Neural cell (in vitro differentiated cells): ENCODE results near the gene TTC13. TPM values are rescaled to one million over a fixed set of nuclear protein-coding genes. Genes with fewer than 3 reads are reported as not detected.

Experiments used
- H2AFZ ChIP-seq: fragments of 200-600, 300-800 bp; sonication (generic), shearing (Covaris generic); 2 replicates; pipeline ENCODE4 v1.6.0; 2014; ENCODE audit warnings: low read depth, mild to moderate bottlenecking, antibody characterized with exemption, low read length, moderate library complexity
- H3F3A ChIP-seq: fragments of 200-600 bp; shearing (Covaris generic); 2 replicates; pipeline ENCODE4 v1.6.1; 2016; ENCODE audit warnings: mild to moderate bottlenecking, moderate library complexity, mixed read lengths, antibody characterized with exemption, low read length; ENCODE audit not compliant: insufficient read depth, poor library complexity, severe bottlenecking
- H3K27ac ChIP-seq: fragments of 200-600, 300-800 bp; sonication (generic), shearing (Covaris generic); 2 replicates; pipeline ENCODE4 v1.5.1; 2014; ENCODE audit warnings: mild to moderate bottlenecking, low read length, moderate library complexity
- H3K27me3 ChIP-seq: fragments of 300-800, 200-600 bp; sonication (generic), shearing (Covaris generic); 2 replicates; pipeline ENCODE4 v1.6.0; 2014; ENCODE audit warnings: mild to moderate bottlenecking, low read depth, low read length, moderate library complexity; ENCODE audit not compliant: insufficient read depth
- H3K36me3 ChIP-seq: fragments of 300-800, 200-600 bp; sonication (generic), shearing (Covaris generic); 2 replicates; pipeline ENCODE4 v1.5.1; 2014; ENCODE audit warnings: mild to moderate bottlenecking, antibody characterized with exemption, low read length, moderate library complexity; ENCODE audit not compliant: insufficient read depth
- H3K4me2 ChIP-seq: fragments of 300-800, 200-600 bp; sonication (generic), shearing (Covaris generic); 2 replicates; pipeline ENCODE4 v1.6.0; 2014; ENCODE audit warnings: mild to moderate bottlenecking, low read length
- H3K4me3 ChIP-seq: fragments of 300-800, 200-600 bp; sonication (generic), shearing (Covaris generic); 2 replicates; pipeline ENCODE4 v1.5.1; 2014; ENCODE audit warnings: mild to moderate bottlenecking, low read length, moderate library complexity
- H3K79me2 ChIP-seq: fragments of 200-600 bp; shearing (Covaris generic); replicated peaks from 2 replicates; pipeline ENCODE4 v1.6.0; 2014; ENCODE audit warnings: mild to moderate bottlenecking, low read length, moderate library complexity; ENCODE audit not compliant: insufficient read depth
- H3K9ac ChIP-seq: fragments of 300-800, 200-600 bp; sonication (generic), shearing (Covaris generic); 2 replicates; pipeline ENCODE4 v1.6.1; 2016; ENCODE audit warnings: mild to moderate bottlenecking, low read length, mixed read lengths
- H3K9me2 ChIP-seq: fragments of 200-600 bp; shearing (Covaris generic); 2 replicates; pipeline ENCODE4 v1.6.1; 2016; ENCODE audit warnings: mild to moderate bottlenecking, low read length, mixed read lengths; ENCODE audit not compliant: insufficient read depth
- H3K9me3 ChIP-seq: fragments of 200-600, 300-800 bp; sonication (generic), shearing (Covaris generic); 2 replicates; pipeline ENCODE4 v1.6.1; 2016; ENCODE audit warnings: mild to moderate bottlenecking, mixed run types, low read length, moderate library complexity, mixed read lengths
- H4K20me1 ChIP-seq: fragments of 200-600 bp; shearing (Covaris generic); 2 replicates; pipeline ENCODE4 v1.6.1; 2016; ENCODE audit warnings: mild to moderate bottlenecking, mixed run types; ENCODE audit not compliant: insufficient read depth
- EP300 ChIP-seq: fragments of 450-650 bp; conservative IDR thresholded peaks from 2 replicates; pipeline ENCODE4 v1.6.1; 2014; ENCODE audit warnings: antibody characterized with exemption, mild to moderate bottlenecking, moderate library complexity; ENCODE audit not compliant: poor library complexity, severe bottlenecking
- EZH2 ChIP-seq: fragments of 200-600, 300-800 bp; shearing (Covaris generic), sonication (generic); IDR thresholded peaks from 2 replicates; pipeline ENCODE4 v1.6.1; 2014; ENCODE audit warnings: antibody characterized with exemption, low read length, borderline replicate concordance, mild to moderate bottlenecking; ENCODE audit not compliant: insufficient read depth, poor library complexity, severe bottlenecking
- MXI1 ChIP-seq: fragments of 450-650 bp; conservative IDR thresholded peaks from 2 replicates; pipeline ENCODE4 v1.6.1; 2014; ENCODE audit warnings: antibody characterized with exemption, mild to moderate bottlenecking; ENCODE audit not compliant: poor library complexity, severe bottlenecking
- POLR2AphosphoS5 ChIP-seq: IDR thresholded peaks from 2 replicates; pipeline ENCODE4 v1.6.1; 2012
- RAD21 ChIP-seq: fragments of 450-650 bp; conservative IDR thresholded peaks from 2 replicates; pipeline ENCODE4 v1.6.1; 2014; ENCODE audit warnings: antibody characterized with exemption, mild to moderate bottlenecking, moderate library complexity
- SMC3 ChIP-seq: fragments of 450-650 bp; conservative IDR thresholded peaks from 2 replicates; pipeline ENCODE4 v1.6.1; 2014; ENCODE audit warnings: antibody characterized with exemption, mild to moderate bottlenecking, moderate library complexity; ENCODE audit not compliant: poor library complexity
- TAF1 ChIP-seq: IDR thresholded peaks from 2 replicates; pipeline ENCODE4 v1.6.1; 2012; ENCODE audit warnings: low read depth
- polyA plus RNA-seq: library from polyadenylated mRNA; depleted of rRNA; stranded (reverse); fragments of >200 nt; gene quantifications from 2 replicates; pipeline ENCODE4 v1.2.3, GENCODE V29; 2014
- TF ChIP-seq, protein P1 (sequence below): IDR thresholded peaks from 2 replicates; pipeline ENCODE4 v1.6.1; 2012; ENCODE audit warnings: borderline replicate concordance
- TF ChIP-seq, protein P2 (sequence below): fragments of 450-650 bp; IDR thresholded peaks from 2 replicates; pipeline ENCODE4 v1.5.1; 2014; ENCODE audit warnings: antibody characterized with exemption, mild to moderate bottlenecking, moderate library complexity; ENCODE audit not compliant: poor library complexity, severe bottlenecking

The TTC13 gene
- polyA plus RNA-seq, 1 donor from 2014 or later, result 33.8 TPM

DNA sequence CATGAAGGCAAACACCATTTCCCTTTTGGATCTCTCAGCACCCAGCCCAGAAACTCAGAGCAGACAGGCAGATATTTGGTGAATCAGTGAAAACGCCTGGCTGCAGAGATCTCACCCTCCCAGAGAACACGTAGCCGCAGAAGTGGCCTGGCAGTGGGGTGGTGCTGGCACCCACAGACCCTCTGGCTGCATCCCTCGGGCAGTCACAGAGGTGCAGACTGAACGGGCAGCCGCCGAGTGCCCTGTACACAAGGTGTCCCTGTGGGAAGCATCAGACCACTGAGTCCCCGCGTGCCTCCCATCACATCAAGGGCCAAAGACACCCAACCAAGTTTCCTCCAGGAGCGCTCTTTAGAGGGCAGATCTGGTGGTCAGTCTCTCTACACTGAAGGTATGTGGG is 49.3 kb upstream of the TTC13 start:
- Histone ChIP-seq H3F3A (no peaks in the 10 kb centered on the region), H3K9me3 (no peaks in the 10 kb centered on the region), H3K4me3 (no peak overlapping the region), H3K4me2 (no peak overlapping the region), H3K27ac (no peak overlapping the region), H3K9ac (no peak overlapping the region), H3K79me2 (no peaks in the 10 kb centered on the region), H4K20me1 (no peaks in the 10 kb centered on the region), H2AFZ (no peak overlapping the region), H3K36me3 (no peaks in the 10 kb centered on the region), H3K9me2 (no peaks in the 10 kb centered on the region), H3K27me3 (no peaks in the 10 kb centered on the region)
- no peak for TF ChIP-seq MXI1
- TF ChIP-seq, protein P1, sequence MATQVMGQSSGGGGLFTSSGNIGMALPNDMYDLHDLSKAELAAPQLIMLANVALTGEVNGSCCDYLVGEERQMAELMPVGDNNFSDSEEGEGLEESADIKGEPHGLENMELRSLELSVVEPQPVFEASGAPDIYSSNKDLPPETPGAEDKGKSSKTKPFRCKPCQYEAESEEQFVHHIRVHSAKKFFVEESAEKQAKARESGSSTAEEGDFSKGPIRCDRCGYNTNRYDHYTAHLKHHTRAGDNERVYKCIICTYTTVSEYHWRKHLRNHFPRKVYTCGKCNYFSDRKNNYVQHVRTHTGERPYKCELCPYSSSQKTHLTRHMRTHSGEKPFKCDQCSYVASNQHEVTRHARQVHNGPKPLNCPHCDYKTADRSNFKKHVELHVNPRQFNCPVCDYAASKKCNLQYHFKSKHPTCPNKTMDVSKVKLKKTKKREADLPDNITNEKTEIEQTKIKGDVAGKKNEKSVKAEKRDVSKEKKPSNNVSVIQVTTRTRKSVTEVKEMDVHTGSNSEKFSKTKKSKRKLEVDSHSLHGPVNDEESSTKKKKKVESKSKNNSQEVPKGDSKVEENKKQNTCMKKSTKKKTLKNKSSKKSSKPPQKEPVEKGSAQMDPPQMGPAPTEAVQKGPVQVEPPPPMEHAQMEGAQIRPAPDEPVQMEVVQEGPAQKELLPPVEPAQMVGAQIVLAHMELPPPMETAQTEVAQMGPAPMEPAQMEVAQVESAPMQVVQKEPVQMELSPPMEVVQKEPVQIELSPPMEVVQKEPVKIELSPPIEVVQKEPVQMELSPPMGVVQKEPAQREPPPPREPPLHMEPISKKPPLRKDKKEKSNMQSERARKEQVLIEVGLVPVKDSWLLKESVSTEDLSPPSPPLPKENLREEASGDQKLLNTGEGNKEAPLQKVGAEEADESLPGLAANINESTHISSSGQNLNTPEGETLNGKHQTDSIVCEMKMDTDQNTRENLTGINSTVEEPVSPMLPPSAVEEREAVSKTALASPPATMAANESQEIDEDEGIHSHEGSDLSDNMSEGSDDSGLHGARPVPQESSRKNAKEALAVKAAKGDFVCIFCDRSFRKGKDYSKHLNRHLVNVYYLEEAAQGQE, result no peak
- no peak for TF ChIP-seq RAD21
- no peak for TF ChIP-seq SMC3
- TF ChIP-seq TAF1, result no peak
- TF ChIP-seq POLR2AphosphoS5, result no peak
- no peak for TF ChIP-seq EP300
- TF ChIP-seq, protein P2, sequence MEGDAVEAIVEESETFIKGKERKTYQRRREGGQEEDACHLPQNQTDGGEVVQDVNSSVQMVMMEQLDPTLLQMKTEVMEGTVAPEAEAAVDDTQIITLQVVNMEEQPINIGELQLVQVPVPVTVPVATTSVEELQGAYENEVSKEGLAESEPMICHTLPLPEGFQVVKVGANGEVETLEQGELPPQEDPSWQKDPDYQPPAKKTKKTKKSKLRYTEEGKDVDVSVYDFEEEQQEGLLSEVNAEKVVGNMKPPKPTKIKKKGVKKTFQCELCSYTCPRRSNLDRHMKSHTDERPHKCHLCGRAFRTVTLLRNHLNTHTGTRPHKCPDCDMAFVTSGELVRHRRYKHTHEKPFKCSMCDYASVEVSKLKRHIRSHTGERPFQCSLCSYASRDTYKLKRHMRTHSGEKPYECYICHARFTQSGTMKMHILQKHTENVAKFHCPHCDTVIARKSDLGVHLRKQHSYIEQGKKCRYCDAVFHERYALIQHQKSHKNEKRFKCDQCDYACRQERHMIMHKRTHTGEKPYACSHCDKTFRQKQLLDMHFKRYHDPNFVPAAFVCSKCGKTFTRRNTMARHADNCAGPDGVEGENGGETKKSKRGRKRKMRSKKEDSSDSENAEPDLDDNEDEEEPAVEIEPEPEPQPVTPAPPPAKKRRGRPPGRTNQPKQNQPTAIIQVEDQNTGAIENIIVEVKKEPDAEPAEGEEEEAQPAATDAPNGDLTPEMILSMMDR, result no peak
- no peak for TF ChIP-seq EZH2

DNA sequence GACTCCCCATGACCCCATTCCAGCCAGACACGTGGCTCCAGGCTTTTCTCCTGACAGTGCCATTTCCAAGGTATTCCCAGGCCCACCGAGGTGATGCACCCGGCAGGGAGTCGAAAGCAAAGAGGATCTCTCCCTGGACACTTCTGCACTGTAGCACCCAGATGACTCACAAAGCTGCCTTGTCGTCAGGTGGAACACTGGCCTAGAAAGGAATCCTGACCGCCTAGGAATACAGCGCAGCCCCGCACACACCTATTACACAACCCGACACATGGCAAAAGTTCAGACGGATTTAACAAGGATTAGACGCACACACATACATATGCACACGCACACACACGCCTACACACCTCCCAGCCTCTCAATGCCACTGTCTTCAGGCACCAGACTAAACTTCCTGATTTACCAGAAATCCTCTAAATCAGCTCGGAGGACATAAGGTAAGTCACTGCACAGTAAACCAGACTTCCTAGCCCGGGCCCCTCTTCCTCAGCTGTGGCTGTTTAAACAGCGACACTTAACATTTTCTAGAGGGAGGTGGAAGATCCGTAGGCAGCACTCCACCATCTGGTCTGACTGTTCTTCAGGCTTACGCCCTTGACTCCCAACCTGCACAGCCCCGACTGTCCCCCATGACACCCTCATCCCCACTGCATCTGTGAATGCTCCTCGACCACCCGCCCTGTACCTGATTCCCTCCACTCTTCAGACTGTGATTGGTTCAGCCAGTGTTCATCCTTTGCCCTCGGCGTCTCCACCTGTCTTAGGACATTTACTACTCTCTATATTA is 48.7 kb upstream of the TTC13 start:
- H4K20me1 ChIP-seq, result no peaks in the 10 kb centered on the region
- H3K9me2 ChIP-seq, result no peaks in the 10 kb centered on the region
- no peak overlapping the region for H3K4me3 ChIP-seq
- H3K27ac ChIP-seq, result no peak overlapping the region
- no peaks in the 10 kb centered on the region for H3F3A ChIP-seq
- no peak overlapping the region for H2AFZ ChIP-seq
- H3K9me3 ChIP-seq, result no peaks in the 10 kb centered on the region
- TF ChIP-seq MXI1, result no peak
- no peak for TF ChIP-seq EZH2
- no peak for TF ChIP-seq RAD21
- no peak for TF ChIP-seq POLR2AphosphoS5
- TF ChIP-seq SMC3, result no peak
- TF ChIP-seq TAF1, result no peak
- no peak for TF ChIP-seq EP300
- TF ChIP-seq, protein P1, result no peak
- TF ChIP-seq, protein P2, result no peak
- no peaks in the 10 kb centered on the region for H3K36me3 ChIP-seq
- no peak overlapping the region for H3K9ac ChIP-seq
- no peak overlapping the region for H3K4me2 ChIP-seq
- H3K79me2 ChIP-seq, result no peaks in the 10 kb centered on the region
- H3K27me3 ChIP-seq, result no peaks in the 10 kb centered on the region
